Body of pancreas (tissue), 4 donors: ENCODE results near the gene JADE1.

ENCODE experiments used
- CTCF ChIP-seq, 7 experiments: fragments of 450-650 bp in 4 of 7; fragments of 200-600 bp in 3 of 7; sonication (generic) in 3 of 7; IDR thresholded peaks; one replicate each; pipeline ENCODE4 v1.5.1; 2016 to 2019; ENCODE audit warnings: antibody characterized with exemption in 7 of 7
- POLR2A ChIP-seq, 3 donors: fragments of 450-650 bp; IDR thresholded peaks; one replicate each; pipeline ENCODE4 v1.6.1; 2016; ENCODE audit warnings: antibody characterized with exemption in 3 of 3, mild to moderate bottlenecking in 2 of 3

- no peak for TF ChIP-seq CTCF (IDR thresholded peaks at IDR 0.05)
- no peak for TF ChIP-seq POLR2A (IDR thresholded peaks at IDR 0.05)
Observed at GRCh38 chr4:128907981-128908380, 98.5 kb downstream of the JADE1 start.
